BLaER1 treated with 17β-estradiol and CSF1 and Interleukin-3, amounts not matched to agents 10 nM and 100 nM (cell line): ENCODE results near the gene TPSG1.

Experiments used
- H3K27ac ChIP-seq, 11 experiments: shearing (Covaris generic); formaldehyde crosslinking; 2 replicates each; pipeline ENCODE4 v1.8.1; 2022
- H3K27me3 ChIP-seq, 11 experiments: shearing (Covaris generic); formaldehyde crosslinking; 2 replicates each; pipeline ENCODE4 v1.8.1; 2022
- H3K36me3 ChIP-seq, 11 experiments: shearing (Covaris generic); formaldehyde crosslinking; 2 replicates each; pipeline ENCODE4 v1.8.1; 2022
- H3K4me1 ChIP-seq, 10 experiments: shearing (Covaris generic); formaldehyde crosslinking; 2 replicates each; pipeline ENCODE4 v1.8.1; 2022
- H3K4me2 ChIP-seq, 11 experiments: shearing (Covaris generic); formaldehyde crosslinking; 2 replicates each; pipeline ENCODE4 v1.8.1; 2022
- H3K4me3 ChIP-seq, 10 experiments: shearing (Covaris generic); formaldehyde crosslinking; 2 replicates each; pipeline ENCODE4 v1.8.1; 2022
- H3K9ac ChIP-seq, 11 experiments: shearing (Covaris generic); formaldehyde crosslinking; 2 replicates each; pipeline ENCODE4 v1.8.1; 2022
- H3K9me3 ChIP-seq, 11 experiments: shearing (Covaris generic); formaldehyde crosslinking; replicated peaks in 1 of 11; 2 replicates each; pipeline ENCODE4 v1.8.1; 2022
- H4K20me1 ChIP-seq, 11 experiments: shearing (Covaris generic); formaldehyde crosslinking; 2 replicates each; pipeline ENCODE4 v1.8.1; 2022
- Cebpa-rat ChIP-seq, 11 experiments: shearing (Covaris generic); IDR thresholded peaks; 2 replicates each; pipeline ENCODE4 v1.8.1; 2022

The TPSG1 gene

GRCh38 chr16:1264345-1265089 is 39.4 kb upstream of the TPSG1 start:
- Histone ChIP-seq H3K4me1 (peaks cover 0 to 7% (median 4%) of the 10 kb centered on the region in 10 experiments; a peak in 9 of 20 replicates), H3K27ac (no peak overlapping the region), H3K4me2 (no peak overlapping the region), H3K27me3 (peaks cover 39 to 54% (median 45%) of the 10 kb centered on the region in 11 experiments), H4K20me1 (peaks cover 0 to 51% (median 17%) of the 10 kb centered on the region in 11 experiments; a peak in 15 of 22 replicates), H3K36me3 (no peaks in the 10 kb centered on the region), H3K4me3 (no peak overlapping the region), H3K9me3 (peaks cover 0 to 7% (median 0%) of the 10 kb centered on the region in 11 experiments; a peak in 2 of 22 replicates), H3K9ac (no peak overlapping the region)
- no peak for TF ChIP-seq Cebpa-rat (IDR thresholded peaks at IDR 0.05)

- H3K9me3 ChIP-seq: peaks cover 0 to 7% (median 0%) of the 10 kb centered on the region in 11 experiments; a peak in 2 of 22 replicates
- H3K4me3 ChIP-seq: no peak overlapping the region
- no peak overlapping the region for H3K27ac ChIP-seq
- no peak for TF ChIP-seq Cebpa-rat (IDR thresholded peaks at IDR 0.05)
- H3K9ac ChIP-seq: no peak overlapping the region
- no peak overlapping the region for H3K4me2 ChIP-seq
- H3K36me3 ChIP-seq: no peaks in the 10 kb centered on the region
- peaks cover 0 to 14% (median 11%) of the 10 kb centered on the region in 10 experiments; a peak in 9 of 20 replicates for H3K4me1 ChIP-seq
- peaks cover 0 to 56% (median 22%) of the 10 kb centered on the region in 11 experiments; a peak in 15 of 22 replicates for H4K20me1 ChIP-seq
- H3K27me3 ChIP-seq: peaks cover 47 to 61% (median 52%) of the 10 kb centered on the region in 11 experiments
These were observed 38.7 kb upstream of the TPSG1 start for GRCh38 chr16:1263591-1264344.

GRCh38 chr16:1262846-1263221 is 37.8 kb upstream of the TPSG1 start:
- Histone ChIP-seq H3K36me3 (no peaks in the 10 kb centered on the region), H3K9ac (no peak overlapping the region), H3K9me3 (peaks cover 0 to 7% (median 0%) of the 10 kb centered on the region in 11 experiments; a peak in 2 of 22 replicates), H4K20me1 (peaks cover 0 to 60% (median 24%) of the 10 kb centered on the region in 11 experiments; a peak in 15 of 22 replicates), H3K4me2 (no peak overlapping the region), H3K27ac (no peak overlapping the region), H3K4me1 (peaks cover 0 to 14% (median 11%) of the 10 kb centered on the region in 10 experiments; a peak in 9 of 20 replicates), H3K27me3 (peaks cover 53 to 69% (median 59%) of the 10 kb centered on the region in 11 experiments), H3K4me3 (no peak overlapping the region)
- TF ChIP-seq Cebpa-rat (IDR thresholded peaks at IDR 0.05): no peak

GRCh38 chr16:1262210-1262845 is 37.3 kb upstream of the TPSG1 start:
- Histone ChIP-seq H3K4me1 (peaks cover 0 to 14% (median 11%) of the 10 kb centered on the region in 10 experiments; a peak in 9 of 20 replicates), H4K20me1 (peaks cover 0 to 65% (median 24%) of the 10 kb centered on the region in 11 experiments; a peak in 15 of 22 replicates), H3K36me3 (no peaks in the 10 kb centered on the region), H3K9me3 (peaks cover 0 to 7% (median 0%) of the 10 kb centered on the region in 11 experiments; a peak in 2 of 22 replicates), H3K4me2 (no peak overlapping the region), H3K27ac (no peak overlapping the region), H3K4me3 (no peak overlapping the region), H3K27me3 (peaks cover 58 to 74% (median 64%) of the 10 kb centered on the region in 11 experiments), H3K9ac (no peak overlapping the region)
- no peak for TF ChIP-seq Cebpa-rat (IDR thresholded peaks at IDR 0.05)

GRCh38 chr16:1261131-1261892 is 36.2 kb upstream of the TPSG1 start:
- Histone ChIP-seq H3K27me3 (peaks cover 64 to 84% (median 72%) of the 10 kb centered on the region in 11 experiments), H4K20me1 (peaks cover 0 to 69% (median 24%) of the 10 kb centered on the region in 11 experiments; a peak in 15 of 22 replicates), H3K36me3 (no peaks in the 10 kb centered on the region), H3K4me2 (0 out of 22 replicates have a peak overlapping the region, but pooled peaks of 1 of the 11 experiments have one; percentile 18), H3K4me3 (no peak overlapping the region), H3K27ac (no peak overlapping the region), H3K9ac (no peak overlapping the region; a peak in 1 of 22 replicates), H3K4me1 (peaks cover 0 to 15% (median 12%) of the 10 kb centered on the region in 10 experiments; a peak in 10 of 20 replicates), H3K9me3 (peaks cover 0 to 7% (median 0%) of the 10 kb centered on the region in 11 experiments; a peak in 2 of 22 replicates)
- no peak for TF ChIP-seq Cebpa-rat (IDR thresholded peaks at IDR 0.05)

GRCh38 chr16:1260101-1260680 is 35.1 kb upstream of the TPSG1 start:
- H3K27me3 ChIP-seq: peaks cover 64 to 79% (median 72%) of the 10 kb centered on the region in 11 experiments

GRCh38 chr16:1259760-1260068 is 34.6 kb upstream of the TPSG1 start:
- no peak overlapping the region for H3K27ac ChIP-seq
- H3K4me2 ChIP-seq: peak overlapping the region in 1 of 11 experiments; percentile 47; a peak in 2 of 22 replicates
- peaks cover 64 to 79% (median 72%) of the 10 kb centered on the region in 11 experiments for H3K27me3 ChIP-seq
- no peak for TF ChIP-seq Cebpa-rat (IDR thresholded peaks at IDR 0.05)
- H3K4me1 ChIP-seq: peaks cover 0 to 27% (median 18%) of the 10 kb centered on the region in 10 experiments; a peak in 13 of 20 replicates
- no peaks in the 10 kb centered on the region for H3K36me3 ChIP-seq
- H3K4me3 ChIP-seq: no peak overlapping the region
- peaks cover 0 to 3% (median 0%) of the 10 kb centered on the region in 11 experiments; a peak in 2 of 22 replicates for H3K9me3 ChIP-seq
- peaks cover 0 to 66% (median 24%) of the 10 kb centered on the region in 11 experiments; a peak in 15 of 22 replicates for H4K20me1 ChIP-seq
- no peak overlapping the region for H3K9ac ChIP-seq

More at GRCh38 chr16:1260101-1260680, 35.1 kb upstream of the TPSG1 start:
- Histone ChIP-seq H3K4me1 (peaks cover 0 to 26% (median 18%) of the 10 kb centered on the region in 10 experiments; a peak in 13 of 20 replicates), H3K9ac (no peak overlapping the region), H3K4me3 (no peak overlapping the region), H4K20me1 (peaks cover 0 to 66% (median 24%) of the 10 kb centered on the region in 11 experiments; a peak in 15 of 22 replicates), H3K36me3 (no peaks in the 10 kb centered on the region), H3K4me2 (no peak overlapping the region), H3K9me3 (peaks cover 0 to 7% (median 0%) of the 10 kb centered on the region in 11 experiments; a peak in 2 of 22 replicates), H3K27ac (no peak overlapping the region)
- no peak for TF ChIP-seq Cebpa-rat (IDR thresholded peaks at IDR 0.05)
